Naive thymus-derived CD4-positive, alpha-beta T cell (primary cell): ENCODE results near the gene MYL11. TPM values are rescaled to one million over a fixed set of nuclear protein-coding genes. Genes with fewer than 3 reads are reported as not detected.

Experiments used
- ATAC-seq: fragments of 150-1000 bp; cut with Tn5 transposase; 2 replicates; pipeline ENCODE4 v1.10.0; 2021; ENCODE audit warnings: mild to moderate bottlenecking, moderate library complexity
- CTCF ChIA-PET: fragments of 350-600 bp; sonication (Branson Sonifier 250); formaldehyde crosslinking; loops from one replicate; lab custom pipeline; 2021; ENCODE audit warnings: antibody characterized with exemption; lab: Charles Lee
- POLR2A ChIA-PET: fragments of 350-600 bp; sonication (Branson Sonifier 250); formaldehyde crosslinking; loops from one replicate; lab custom pipeline; 2021; ENCODE audit warnings: antibody characterized with exemption, inconsistent platforms; lab: Charles Lee
- DNase-seq, 9 donors: peaks; one replicate each; pipeline versions ENCODE4 v3.0.0 to v3.0.0-alpha.2; 2020 to 2022; ENCODE audit warnings: mixed read lengths in 1 of 9
- H3K27ac ChIP-seq: one replicate; pipeline ENCODE4 v1.7.0; 2013; ENCODE audit warnings: mild to moderate bottlenecking, low read depth, low read length, moderate library complexity
- H3K27me3 ChIP-seq, 2 donors: one replicate each; pipeline ENCODE4 v1.7.0; 2013; ENCODE audit warnings: low read length in 2 of 2, mild to moderate bottlenecking in 2 of 2, moderate library complexity in 2 of 2; ENCODE audit not compliant: control insufficient read depth in 2 of 2, insufficient read depth in 2 of 2
- H3K36me3 ChIP-seq, 3 experiments: 1 replicate in 2 of 3; 2 replicates in 1 of 3; pipeline ENCODE4 v1.7.0; 2013; ENCODE audit warnings: low read length in 3 of 3, mild to moderate bottlenecking in 3 of 3, moderate library complexity in 1 of 3; ENCODE audit not compliant: insufficient read depth in 3 of 3, control insufficient read depth in 2 of 3
- H3K4me1 ChIP-seq, 2 donors: one replicate each; pipeline ENCODE4 v1.7.0; 2013; ENCODE audit warnings: low read length in 2 of 2, mild to moderate bottlenecking in 2 of 2, moderate library complexity in 1 of 2; ENCODE audit not compliant: control insufficient read depth in 2 of 2, insufficient read depth in 2 of 2
- H3K4me3 ChIP-seq: 2 replicates; pipeline ENCODE4 v1.7.0; 2013; ENCODE audit warnings: mild to moderate bottlenecking, low read length
- H3K9me3 ChIP-seq, 3 experiments: 1 replicate in 2 of 3; 2 replicates in 1 of 3; pipeline ENCODE4 v1.7.0; 2013; ENCODE audit warnings: low read length in 3 of 3; ENCODE audit not compliant: control insufficient read depth in 2 of 3
- H3K27ac Mint-ChIP-seq, 9 donors: one replicate each; pipeline ENCODE4 v1.8.0; 2020 to 2022; ENCODE audit warnings: mixed read lengths in 9 of 9, mild to moderate bottlenecking in 8 of 9, moderate library complexity in 5 of 9, inconsistent platforms in 2 of 9
- H3K27me3 Mint-ChIP-seq, 5 donors: one replicate each; pipeline ENCODE4 v1.8.0; 2021 to 2022; ENCODE audit warnings: mixed read lengths in 5 of 5, mild to moderate bottlenecking in 1 of 5
- H3K36me3 Mint-ChIP-seq, 5 donors: one replicate each; pipeline ENCODE4 v1.8.0; 2020 to 2022; ENCODE audit warnings: mixed read lengths in 5 of 5, mild to moderate bottlenecking in 3 of 5, inconsistent platforms in 1 of 5
- H3K4me1 Mint-ChIP-seq, 7 donors: one replicate each; pipeline ENCODE4 v1.8.0; 2020 to 2022; ENCODE audit warnings: mixed read lengths in 7 of 7, mild to moderate bottlenecking in 3 of 7, inconsistent platforms in 1 of 7
- H3K4me3 Mint-ChIP-seq, 10 donors: one replicate each; pipeline ENCODE4 v1.8.0; 2020 to 2022; ENCODE audit warnings: mild to moderate bottlenecking in 10 of 10, mixed read lengths in 10 of 10, moderate library complexity in 6 of 10, inconsistent platforms in 2 of 10
- H3K9me3 Mint-ChIP-seq, 11 donors: one replicate each; pipeline ENCODE4 v1.8.0; 2020 to 2022; ENCODE audit warnings: mixed read lengths in 11 of 11, mild to moderate bottlenecking in 4 of 11, inconsistent platforms in 1 of 11, moderate library complexity in 1 of 11
- intact Hi-C, 2 donors: fragments of 100-400 bp; cut with micrococcal nuclease; formaldehyde crosslinking; loops; one replicate each; pipeline ENCODE4 v1.15.1; 2023
- polyA plus RNA-seq, 2 donors: library from polyadenylated mRNA; unstranded; fragments of 300-500 nt; fragmentation: Illumina TruSeq; gene quantifications; one replicate each; pipeline ENCODE4 v1.2.3, GENCODE V29; 2021
- total RNA-seq, 6 experiments: library from RNA in 5 of 6; stranded (reverse) in 5 of 6; gene quantifications; 1 replicate in 5 of 6; 2 replicates in 1 of 6; pipeline ENCODE4 v1.2.3 and lab custom pipeline; 2021 to 2026

Gene MYL11
- total and polyA plus RNA-seq, 7 experiments from 2014 or later: 0.87 to 2.0 (median 1.6) TPM; not detected in 4

DNA sequence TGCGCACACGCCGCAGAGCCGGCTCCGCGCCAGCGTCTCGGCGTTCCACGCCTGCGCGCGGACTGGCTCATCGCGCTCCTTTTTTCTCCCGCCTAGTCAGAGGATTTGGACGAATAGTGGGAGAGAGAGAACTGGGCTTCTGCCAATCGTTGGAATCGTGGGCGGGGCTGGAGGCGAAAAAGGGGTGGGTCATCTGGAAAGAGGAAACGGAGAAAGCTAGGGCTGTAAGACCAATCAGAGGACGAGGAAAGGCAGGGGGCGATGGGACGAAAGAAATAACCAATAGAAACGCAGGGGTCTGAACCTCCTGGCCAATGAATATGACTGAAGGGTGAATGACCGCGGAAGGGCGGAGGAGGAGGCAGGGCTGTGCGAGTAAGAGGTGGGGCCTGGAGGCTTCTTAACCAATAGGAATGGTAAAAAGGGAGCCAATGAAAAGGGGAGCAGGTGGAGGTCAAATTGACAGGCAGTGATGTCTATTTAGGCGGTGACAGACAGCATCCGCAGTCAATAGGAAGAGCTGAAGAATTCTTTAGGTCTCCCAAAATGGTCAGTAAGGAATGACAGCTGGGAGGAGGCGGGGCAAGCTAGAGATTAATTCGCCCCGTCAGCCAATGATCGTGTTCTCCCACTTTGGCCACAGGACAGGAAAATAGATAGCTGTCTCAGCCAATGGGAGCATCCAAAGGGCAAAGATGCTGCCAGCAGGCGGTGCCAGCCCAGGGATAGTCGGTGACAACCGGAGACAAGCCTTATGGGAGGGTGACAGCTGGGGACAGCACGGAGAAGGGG lies 4.0 kb upstream of the MYL11 start, which contains the start of gene TBC1D10B:
Gene TBC1D10B (minus strand): TSS at position 39 of the 792 bp plus-strand sequence. CDS start 311 bp downstream, outside the sequence.
- H3K9me3 Mint-ChIP-seq: peaks cover 0 to 2% (median 0%) of the 10 kb centered on the region in 11 donors
- H3K4me1 Mint-ChIP-seq: peaks cover 42 to 54% (median 50%) of the 10 kb centered on the region in 7 donors
- H3K27ac Mint-ChIP-seq: peak within 1 kb of the TSS; percentile 63 to 98 (median 93)
- ATAC-seq (peak; percentile 91), DNase-seq (peak; percentile 89 to 100 (median 100))
- H3K4me3 Mint-ChIP-seq: peak within 1 kb of the TSS; percentile 83 to 92 (median 89)
- peaks cover 0 to 11% (median 0%) of the 10 kb centered on the region in 5 donors for H3K36me3 Mint-ChIP-seq
- POLR2A ChIA-PET: interaction anchor here (0.6 to 9.3 kb wide), 22 partner anchors 10 to 305 kb away, joined by 3 to 120 read pairs (median 5); partner anchors contain the start of genes ALDOA, CD2BP2, CORO1A and DCTPP1
- intact Hi-C loops: loop anchor here (1.0 to 10.0 kb wide), 13 partner anchors 8 to 554 kb away; partner anchors contain the start of genes ALDOA (in 1 of the 2), CD2BP2 (in 1 of the 2), FBRS (in 1 of the 2) and FBXL19 (in 1 of the 2)
- Histone ChIP-seq H3K27ac (peak within 1 kb of the TSS; percentile 80), H3K4me3 (peak within 1 kb of the TSS; percentile 76), H3K27me3 (no peaks in the 10 kb centered on the region), H3K4me1 (peaks cover 24 to 25% of the 10 kb centered on the region in 2 donors), H3K36me3 (peaks cover 0 to 5% (median 0%) of the 10 kb centered on the region in 3 experiments), H3K9me3 (no peaks in the 10 kb centered on the region)
- CTCF ChIA-PET: interaction anchor here (0.6 to 2.0 kb wide), 9 partner anchors 12 to 563 kb away, joined by 3 to 11 read pairs (median 4); partner anchors contain the start of genes SEPTIN1 and ZNF771
- H3K27me3 Mint-ChIP-seq: peaks cover 0 to 3% (median 0%) of the 10 kb centered on the region in 5 donors

DNA sequence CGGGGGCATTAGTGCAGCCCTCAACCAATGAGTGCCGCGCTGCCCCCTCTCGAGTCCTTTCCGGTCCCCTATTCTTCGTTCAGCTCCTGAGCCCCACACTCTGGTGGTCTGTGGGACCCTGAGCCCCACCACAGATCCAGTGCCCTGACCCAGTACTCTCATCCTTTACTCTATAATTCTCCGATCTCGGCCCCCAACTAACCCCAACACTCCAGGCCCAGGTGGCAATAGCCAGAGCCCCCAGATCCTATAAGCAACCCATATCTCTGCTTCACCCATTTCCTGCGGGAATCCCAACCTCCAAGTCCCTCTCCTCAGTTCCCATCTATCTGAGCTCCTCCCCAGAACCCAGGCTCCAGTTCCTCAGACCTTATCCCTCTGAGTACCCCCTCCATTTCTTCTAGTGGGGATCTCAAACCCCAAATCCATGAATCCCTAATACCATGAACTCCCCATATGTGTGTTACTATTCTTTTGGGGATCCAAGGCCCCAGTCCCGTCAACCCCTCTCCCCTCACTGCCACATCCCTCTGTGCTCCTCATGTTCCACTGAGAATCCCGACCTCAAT lies 3.3 kb upstream of the MYL11 start:
- Histone ChIP-seq H3K9me3 (no peaks in the 10 kb centered on the region), H3K4me3 (peak overlapping the region; percentile 76), H3K36me3 (peaks cover 0 to 9% (median 0%) of the 10 kb centered on the region in 3 experiments), H3K27me3 (no peaks in the 10 kb centered on the region), H3K4me1 (peaks cover 24 to 30% of the 10 kb centered on the region in 2 donors), H3K27ac (peak overlapping the region; percentile 80)
- peaks cover 0 to 2% (median 0%) of the 10 kb centered on the region in 11 donors for H3K9me3 Mint-ChIP-seq
- peak overlapping the region; percentile 63 to 98 (median 93) for H3K27ac Mint-ChIP-seq
- peak overlapping the region; percentile 68 to 90 (median 84) for H3K4me3 Mint-ChIP-seq
- intact Hi-C loops: loop anchor here (1.0 to 10.0 kb wide), 8 partner anchors 11 to 553 kb away; partner anchors contain the start of genes FBRS (in 1 of the 2), FBXL19 (in 1 of the 2), SEPTIN1 (in 1 of the 2) and TBX6 (in 1 of the 2)
- CTCF ChIA-PET: interaction anchor here (0.6 to 2.0 kb wide), 10 partner anchors 11 to 564 kb away, joined by 3 to 11 read pairs (median 4); partner anchors contain the start of genes SEPTIN1 and ZNF771
- POLR2A ChIA-PET: interaction anchor here (0.6 to 9.3 kb wide), 19 partner anchors 9 to 632 kb away, joined by 3 to 120 read pairs (median 5); partner anchors contain the start of genes ALDOA, CD2BP2, CORO1A and DCTPP1
- no peak for ATAC-seq
- H3K27me3 Mint-ChIP-seq: peaks cover 0 to 3% (median 0%) of the 10 kb centered on the region in 5 donors
- H3K36me3 Mint-ChIP-seq: peaks cover 0 to 9% (median 0%) of the 10 kb centered on the region in 5 donors
- peaks cover 42 to 51% (median 46%) of the 10 kb centered on the region in 7 donors for H3K4me1 Mint-ChIP-seq
- DNase-seq: no peak

DNA sequence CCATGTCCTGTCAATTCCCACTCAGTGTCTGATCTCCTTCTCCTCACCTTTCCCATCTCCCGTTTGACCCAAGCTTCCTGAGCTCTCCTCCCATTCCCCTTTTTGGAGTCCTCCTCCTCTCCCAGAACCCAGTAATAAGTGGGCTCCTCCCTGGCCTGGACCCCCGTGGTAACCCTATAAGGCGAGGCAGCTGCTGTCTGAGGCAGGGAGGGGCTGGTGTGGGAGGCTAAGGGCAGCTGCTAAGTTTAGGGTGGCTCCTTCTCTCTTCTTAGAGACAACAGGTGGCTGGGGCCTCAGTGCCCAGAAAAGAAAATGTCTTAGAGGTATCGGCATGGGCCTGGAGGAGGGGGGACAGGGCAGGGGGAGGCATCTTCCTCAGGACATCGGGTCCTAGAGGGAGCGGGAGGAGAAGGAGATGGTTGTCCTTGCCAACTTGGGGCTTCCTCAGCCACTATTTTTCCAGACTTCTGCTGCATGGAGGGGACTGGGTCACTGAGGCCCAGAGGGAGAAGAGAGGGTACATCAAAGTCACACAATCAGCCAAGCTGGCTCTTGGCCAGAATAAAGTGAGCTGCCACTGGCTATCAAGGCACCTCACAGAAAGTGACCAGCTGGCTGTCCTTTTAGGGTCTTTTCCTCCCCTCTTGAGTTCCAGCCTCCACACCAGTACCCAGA lies 2.4 kb upstream of the MYL11 start:
- Histone ChIP-seq H3K36me3 (peaks cover 0 to 10% (median 0%) of the 10 kb centered on the region in 3 experiments), H3K4me3 (no peak overlapping the region), H3K27me3 (no peaks in the 10 kb centered on the region), H3K4me1 (peaks cover 25 to 37% of the 10 kb centered on the region in 2 donors), H3K27ac (peak overlapping the region; percentile 80), H3K9me3 (no peaks in the 10 kb centered on the region)
- intact Hi-C loops: loop anchor here in 1 of 2 donors (10.0 kb wide), 2 partner anchors 277 to 553 kb away; partner anchors contain the start of genes FBXL19, TBX6 and YPEL3
- Mint-ChIP-seq H3K9me3 (peaks cover 0 to 2% (median 0%) of the 10 kb centered on the region in 11 donors), H3K27ac (peak overlapping the region; percentile 26 to 98 (median 89)), H3K4me1 (peaks cover 36 to 50% (median 42%) of the 10 kb centered on the region in 7 donors), H3K4me3 (peak overlapping the region in 9 of 10 donors; percentile 68 to 90 (median 82)), H3K36me3 (peaks cover 0 to 7% (median 0%) of the 10 kb centered on the region in 5 donors), H3K27me3 (peaks cover 0 to 3% (median 0%) of the 10 kb centered on the region in 5 donors)
- DNase-seq (no peak), ATAC-seq (no peak)
- POLR2A ChIA-PET: interaction anchor here (0.6 to 9.3 kb wide), 11 partner anchors 8 to 633 kb away, joined by 3 to 120 read pairs (median 13); partner anchors contain the start of genes ALDOA, CD2BP2, DCTPP1 and SEPTIN1
- CTCF ChIA-PET: interaction anchor here (1.1 to 2.0 kb wide), 5 partner anchors 12 to 308 kb away, joined by 3 to 11 read pairs (median 8); partner anchors contain the start of gene ZNF771

DNA sequence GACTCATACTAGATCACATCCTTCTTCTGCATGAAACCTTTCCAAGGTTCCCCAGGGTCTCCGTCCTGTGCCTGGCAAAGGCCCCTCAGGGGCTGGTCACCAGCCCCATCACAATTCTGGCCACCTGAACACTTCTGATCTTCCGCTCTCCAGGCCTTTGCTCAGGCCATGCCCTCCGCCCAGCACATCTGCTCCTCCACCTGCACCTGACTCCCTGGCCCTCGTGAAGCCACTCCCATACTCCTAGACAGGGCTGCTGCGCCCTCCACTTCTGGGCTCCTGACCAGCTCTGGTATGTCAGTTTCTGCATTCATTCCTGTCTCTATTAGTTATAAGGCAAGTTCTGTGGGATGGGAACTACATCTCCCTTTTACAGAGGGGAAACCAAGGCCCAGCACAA lies 1.9 kb upstream of the MYL11 start:
- ATAC-seq: no peak
- peaks cover 0 to 3% (median 0%) of the 10 kb centered on the region in 5 donors for H3K27me3 Mint-ChIP-seq
- peaks cover 0 to 2% (median 0%) of the 10 kb centered on the region in 11 donors for H3K9me3 Mint-ChIP-seq
- Histone ChIP-seq H3K4me3 (no peak overlapping the region), H3K27me3 (no peaks in the 10 kb centered on the region), H3K27ac (peak overlapping the region; percentile 80), H3K9me3 (no peaks in the 10 kb centered on the region), H3K36me3 (peaks cover 0 to 10% (median 0%) of the 10 kb centered on the region in 3 experiments), H3K4me1 (peaks cover 22 to 36% of the 10 kb centered on the region in 2 donors)
- POLR2A ChIA-PET: interaction anchor here (0.9 to 9.3 kb wide), 5 partner anchors 8 to 633 kb away, joined by 3 to 120 read pairs (median 20); partner anchors contain the start of genes SEPTIN1 and ZNF771
- intact Hi-C loops: loop anchor here in 1 of 2 donors (10.0 kb wide), 2 partner anchors 278 to 552 kb away; partner anchors contain the start of genes FBXL19, TBX6 and YPEL3
- peak overlapping the region in 5 of 10 donors; percentile 6 to 61 (median 41) for H3K4me3 Mint-ChIP-seq
- CTCF ChIA-PET: no interaction called here
- H3K27ac Mint-ChIP-seq: peak overlapping the region in 8 of 9 donors; percentile 26 to 98 (median 84)
- H3K36me3 Mint-ChIP-seq: peaks cover 0 to 3% (median 0%) of the 10 kb centered on the region in 5 donors
- DNase-seq: no peak
- peaks cover 36 to 50% (median 38%) of the 10 kb centered on the region in 7 donors for H3K4me1 Mint-ChIP-seq

GRCh38 chr16:30375864-30376263 lies 1.3 kb downstream of the MYL11 start:
- CTCF ChIA-PET: interaction anchor here (0.5 to 2.0 kb wide), 2 partner anchors 10 to 34 kb away, joined by 3 to 5 read pairs; no protein-coding TSS in a partner anchor
- Histone ChIP-seq H3K36me3 (peaks cover 0 to 13% (median 3%) of the 10 kb centered on the region in 3 experiments), H3K27me3 (no peaks in the 10 kb centered on the region), H3K27ac (peak overlapping the region; percentile 100), H3K4me3 (no peak overlapping the region), H3K4me1 (peaks cover 36 to 50% of the 10 kb centered on the region in 2 donors), H3K9me3 (no peaks in the 10 kb centered on the region)
- Mint-ChIP-seq H3K27me3 (no peaks in the 10 kb centered on the region), H3K4me3 (peak overlapping the region in 3 of 10 donors; percentile 14 to 61 (median 25)), H3K36me3 (peaks cover 4 to 18% (median 5%) of the 10 kb centered on the region in 5 donors), H3K27ac (peak overlapping the region; percentile 12 to 100 (median 87)), H3K4me1 (peaks cover 35 to 54% (median 44%) of the 10 kb centered on the region in 7 donors), H3K9me3 (no peaks in the 10 kb centered on the region)
- ATAC-seq: no peak
- POLR2A ChIA-PET: interaction anchor here (1.0 to 9.9 kb wide), 7 partner anchors 8 to 311 kb away, joined by 3 to 156 read pairs (median 7); partner anchors contain the start of genes ALDOA, CORO1A, TBC1D10B and TBX6
- intact Hi-C loops: loop anchor here in 1 of 2 donors (5.0 to 10.0 kb wide), 3 partner anchors 181 to 549 kb away; partner anchors contain the start of genes FBXL19, TBX6, YPEL3 and ZNF764
- DNase-seq: no peak
